ENCODE data around the gene C11orf16.
"Not testable (repeated sequence)": the region's sequence is repeated elsewhere in the genome, so short reads cannot be mapped to it uniquely, and the experiment has no call there.

C11orf16 gene

GRCh38 chr11:8956860-8957259, 24.1 kb upstream of the C11orf16 start:
- no peak overlapping the region for H3K27ac Mint-ChIP-seq
- H3K9me3 Mint-ChIP-seq = no peaks in the 10 kb centered on the region
- intact Hi-C loops (cut with micrococcal nuclease) = loop anchor here (5.0 to 10.0 kb wide), 3 partner anchors 145 to 732 kb away; a partner anchor contains a TSS
- no peak overlapping the region for H3K4me3 Mint-ChIP-seq
- peaks cover 12% of the 10 kb centered on the region for H3K4me1 Mint-ChIP-seq (ENCODE audit: low read depth)
- H3K36me3 Mint-ChIP-seq (ENCODE audit: low read depth) = peaks cover 63% of the 10 kb centered on the region
- H3K27me3 Mint-ChIP-seq = no peaks in the 10 kb centered on the region

DNA sequence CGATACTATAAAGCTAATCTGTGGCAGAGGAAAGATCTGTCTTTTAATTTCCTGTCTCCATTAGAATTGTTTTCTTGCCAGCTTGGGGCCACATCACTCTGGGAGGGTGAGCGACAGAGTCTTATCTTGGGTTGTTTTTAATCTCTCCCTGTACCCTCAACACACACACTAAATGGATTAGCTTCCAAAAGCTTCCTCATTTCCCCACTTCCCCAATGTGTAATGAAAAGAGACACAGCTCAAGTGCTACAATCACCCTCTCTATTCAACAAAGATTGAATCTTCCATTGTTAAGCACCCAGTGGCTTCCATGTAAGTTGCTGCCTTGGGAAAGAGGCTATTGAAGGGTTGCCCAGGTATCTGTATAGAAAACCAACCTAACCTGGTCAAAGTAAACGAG, 16.1 kb upstream of the C11orf16 start:
- Mint-ChIP-seq H3K4me1 (ENCODE audit: low read depth) (peaks cover 5% of the 10 kb centered on the region), H3K27me3 (no peaks in the 10 kb centered on the region), H3K36me3 (ENCODE audit: low read depth) (peaks cover 67% of the 10 kb centered on the region), H3K9me3 (no peaks in the 10 kb centered on the region), H3K27ac (no peak overlapping the region), H3K4me3 (no peak overlapping the region)
- intact Hi-C loops (cut with micrococcal nuclease) = no loop called here

GRCh38 chr11:8947230-8947943, 14.6 kb upstream of the C11orf16 start:
- Mint-ChIP-seq H3K9me3 (no peaks in the 10 kb centered on the region), H3K27ac (no peak overlapping the region), H3K4me3 (no peak overlapping the region), H3K4me1 (ENCODE audit: low read depth) (peaks cover 5% of the 10 kb centered on the region), H3K36me3 (ENCODE audit: low read depth) (peaks cover 56% of the 10 kb centered on the region), H3K27me3 (no peaks in the 10 kb centered on the region)
- intact Hi-C loops (cut with micrococcal nuclease) = no loop called here

- Mint-ChIP-seq H3K4me3 (no peak within 1 kb of the TSS), H3K36me3 (ENCODE audit: low read depth) (peaks cover 14% of the 10 kb centered on the region), H3K27ac (no peak within 1 kb of the TSS), H3K27me3 (no peaks in the 10 kb centered on the region), H3K9me3 (no peaks in the 10 kb centered on the region), H3K4me1 (ENCODE audit: low read depth) (no peaks in the 10 kb centered on the region)
- intact Hi-C loops (cut with micrococcal nuclease) = no loop called here
Measured at GRCh38 chr11:8942518-8943066, 9.8 kb upstream of the C11orf16 start, which contains the start of gene ASCL3. Gene ASCL3, minus strand, starts transcription at chr11:8943016. Its CDS starts 4,855 bp downstream, at chr11:8938161.

DNA sequence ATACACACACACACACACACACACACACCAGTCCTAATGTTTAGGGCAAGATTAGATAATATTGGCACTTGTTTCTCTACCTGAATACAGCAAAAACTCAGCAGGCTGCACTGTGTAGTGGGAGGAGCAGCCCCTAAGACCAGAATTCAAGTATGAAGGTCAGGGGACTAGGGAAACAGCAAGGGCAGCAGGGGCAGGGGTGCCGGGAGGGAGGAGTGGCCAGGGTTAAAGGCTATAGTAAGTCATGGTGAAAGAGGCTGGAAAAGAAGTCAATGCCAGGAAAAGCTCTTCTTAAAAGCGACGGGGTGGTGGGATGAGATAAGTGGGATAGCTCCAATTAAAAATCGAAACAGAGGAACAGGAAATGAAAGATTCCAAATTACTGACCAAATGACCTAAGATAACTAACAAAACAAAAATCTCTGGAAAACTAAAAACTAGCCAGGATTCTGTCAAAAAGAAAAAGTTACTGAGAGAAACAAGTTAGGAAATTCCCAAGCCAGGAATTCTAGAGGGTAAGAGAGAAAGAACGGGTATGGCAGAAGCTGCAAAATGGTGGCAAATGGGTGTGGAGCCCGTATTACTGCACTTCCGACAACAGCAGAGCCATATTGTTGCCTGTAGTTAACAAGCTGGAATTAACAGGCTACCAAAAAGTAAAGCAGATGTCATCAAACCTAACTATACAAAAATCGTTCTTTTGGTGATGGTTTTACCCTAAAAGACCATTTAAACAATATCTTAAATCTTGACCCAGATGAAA, 8.8 kb upstream of the C11orf16 start:
- Mint-ChIP-seq H3K27ac (no peak overlapping the region), H3K4me3 (no peak overlapping the region), H3K27me3 (no peaks in the 10 kb centered on the region), H3K36me3 (ENCODE audit: low read depth) (peaks cover 3% of the 10 kb centered on the region), H3K4me1 (ENCODE audit: low read depth) (no peaks in the 10 kb centered on the region), H3K9me3 (no peaks in the 10 kb centered on the region)
- intact Hi-C loops (cut with micrococcal nuclease) = no loop called here

DNA sequence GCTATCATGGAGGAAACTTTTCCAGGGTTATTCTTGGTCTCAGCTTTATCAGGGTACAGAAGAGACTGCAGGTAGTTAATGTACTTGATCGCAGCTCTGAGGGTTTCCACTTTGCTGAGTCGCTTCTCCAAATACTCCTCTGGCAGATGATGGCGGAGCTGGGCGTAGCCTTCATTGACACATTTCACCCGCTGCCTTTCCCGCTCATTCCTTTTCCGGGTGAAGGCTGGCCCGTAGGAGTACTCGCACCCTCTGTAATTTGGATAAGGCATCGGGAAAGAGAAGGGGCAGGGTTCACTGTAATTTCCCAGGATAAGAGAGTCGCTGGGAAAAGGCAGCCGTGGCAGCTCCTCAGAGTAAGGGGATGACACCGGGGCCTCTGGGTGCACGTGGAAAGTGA, 4.9 kb upstream of the C11orf16 start:
- Mint-ChIP-seq H3K36me3 (ENCODE audit: low read depth) (no peaks in the 10 kb centered on the region), H3K4me3 (no peak overlapping the region), H3K9me3 (no peaks in the 10 kb centered on the region), H3K27ac (no peak overlapping the region), H3K4me1 (ENCODE audit: low read depth) (no peaks in the 10 kb centered on the region), H3K27me3 (no peaks in the 10 kb centered on the region)
- intact Hi-C loops (cut with micrococcal nuclease) = no loop called here

- Mint-ChIP-seq H3K4me3 (no peak overlapping the region), H3K27ac (no peak overlapping the region), H3K4me1 (ENCODE audit: low read depth) (no peaks in the 10 kb centered on the region)
Measured at GRCh38 chr11:8937159-8937558, 4.4 kb upstream of the C11orf16 start.

DNA sequence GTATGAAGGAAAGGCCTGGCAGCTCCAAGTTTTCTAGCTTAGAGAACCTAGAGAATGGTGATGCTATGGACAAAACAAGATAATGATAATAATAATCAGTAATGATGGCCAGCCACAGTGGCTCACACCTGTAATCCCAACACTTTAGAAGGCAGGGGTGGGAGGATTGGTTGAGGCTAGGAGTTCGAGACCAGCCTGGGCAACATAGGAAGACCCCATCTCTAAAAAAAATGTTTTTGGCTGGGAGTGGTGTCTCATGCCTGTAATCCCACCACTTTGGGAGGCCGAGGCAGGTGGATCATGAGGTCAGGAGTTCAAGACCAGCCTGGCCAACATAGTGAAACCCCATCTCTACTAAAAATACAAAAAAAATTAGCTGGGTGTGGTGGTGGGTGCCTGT, 3.0 kb upstream of the C11orf16 start:
- H3K36me3 Mint-ChIP-seq (ENCODE audit: low read depth); intact Hi-C loops (cut with micrococcal nuclease); H3K9me3 Mint-ChIP-seq; H3K4me3 Mint-ChIP-seq; H3K27me3 Mint-ChIP-seq; H3K4me1 Mint-ChIP-seq (ENCODE audit: low read depth); H3K27ac Mint-ChIP-seq: not testable (repeated sequence)

More at GRCh38 chr11:8937159-8937558, 4.4 kb upstream of the C11orf16 start:
- Mint-ChIP-seq H3K27me3 (no peaks in the 10 kb centered on the region), H3K9me3 (no peaks in the 10 kb centered on the region), H3K36me3 (ENCODE audit: low read depth) (no peaks in the 10 kb centered on the region)
- intact Hi-C loops (cut with micrococcal nuclease) = no loop called here

DNA sequence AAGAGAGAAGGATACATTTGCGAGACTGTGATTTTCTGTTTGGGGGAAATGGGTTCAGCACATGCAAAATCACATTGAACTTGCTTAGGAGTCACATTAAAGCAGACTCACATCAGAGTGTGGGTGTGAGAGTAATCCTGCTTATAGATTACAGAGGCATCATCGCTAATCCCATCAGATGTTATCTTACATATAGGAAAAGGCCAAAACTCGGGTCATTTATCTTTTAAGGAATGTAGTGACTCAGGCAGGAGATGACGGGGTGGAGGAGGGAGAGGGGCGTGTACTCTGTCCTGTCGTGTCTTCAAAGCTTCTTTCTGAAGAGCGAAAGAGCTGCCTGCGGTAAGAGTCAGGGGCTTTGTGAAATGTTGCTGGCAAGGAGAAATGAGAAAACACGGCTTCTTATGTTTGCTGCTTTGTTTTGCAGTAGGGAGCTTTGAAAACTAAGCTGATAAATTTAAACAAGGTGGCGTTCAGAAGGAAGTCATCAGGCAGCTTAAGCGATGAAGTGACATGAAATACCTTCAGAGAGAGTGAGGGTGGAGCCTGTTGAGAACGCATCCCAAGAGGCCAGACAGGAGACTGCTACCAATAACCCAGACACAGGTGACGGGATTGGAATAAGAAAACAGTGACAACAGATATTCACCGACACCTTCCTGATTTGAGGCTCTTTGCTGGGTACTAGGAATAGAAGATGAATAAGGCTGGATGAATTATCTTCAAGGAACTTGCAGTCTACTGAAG, 2.2 kb upstream of the C11orf16 start:
- H3K4me3 Mint-ChIP-seq = no peak overlapping the region
- no peaks in the 10 kb centered on the region for H3K4me1 Mint-ChIP-seq (ENCODE audit: low read depth)
- no peaks in the 10 kb centered on the region for H3K9me3 Mint-ChIP-seq
- H3K36me3 Mint-ChIP-seq (ENCODE audit: low read depth) = no peaks in the 10 kb centered on the region
- H3K27me3 Mint-ChIP-seq = no peaks in the 10 kb centered on the region
- H3K27ac Mint-ChIP-seq = no peak overlapping the region
- intact Hi-C loops (cut with micrococcal nuclease) = no loop called here

DNA sequence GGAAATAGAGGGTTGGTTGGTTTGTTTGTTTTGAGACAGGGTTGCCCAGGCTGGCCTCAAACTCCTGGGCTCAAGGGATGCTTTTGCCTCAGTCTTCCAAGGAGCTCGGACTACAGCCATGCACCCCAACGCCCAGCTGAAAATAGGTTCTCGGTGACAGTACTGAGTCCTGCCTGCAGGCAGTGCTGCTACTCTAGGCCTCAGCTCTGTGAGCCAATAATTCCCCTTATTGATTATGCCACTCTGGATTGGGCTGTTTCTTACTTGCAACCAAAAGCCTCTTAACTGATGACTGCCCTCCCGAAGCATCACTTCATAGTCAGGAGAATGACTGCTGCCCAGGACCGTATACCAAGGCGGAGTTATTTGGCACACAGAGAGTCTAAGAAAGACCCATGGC, 1.2 kb upstream of the C11orf16 start:
- no peak overlapping the region for H3K27ac Mint-ChIP-seq
- no peaks in the 10 kb centered on the region for H3K4me1 Mint-ChIP-seq (ENCODE audit: low read depth)
- no peaks in the 10 kb centered on the region for H3K27me3 Mint-ChIP-seq
- H3K4me3 Mint-ChIP-seq = no peak overlapping the region
- no peaks in the 10 kb centered on the region for H3K9me3 Mint-ChIP-seq
- H3K36me3 Mint-ChIP-seq (ENCODE audit: low read depth) = no peaks in the 10 kb centered on the region
- intact Hi-C loops (cut with micrococcal nuclease) = no loop called here

GRCh38 chr11:8930456-8931175, 2.1 kb downstream of the C11orf16 start:
- Mint-ChIP-seq H3K27me3 (no peaks in the 10 kb centered on the region), H3K9me3 (no peaks in the 10 kb centered on the region), H3K27ac (no peak overlapping the region), H3K36me3 (ENCODE audit: low read depth) (no peaks in the 10 kb centered on the region), H3K4me3 (no peak overlapping the region), H3K4me1 (ENCODE audit: low read depth) (no peaks in the 10 kb centered on the region)
- intact Hi-C loops (cut with micrococcal nuclease) = no loop called here

GRCh38 chr11:8928981-8929615, 3.6 kb downstream of the C11orf16 start:
- no peaks in the 10 kb centered on the region for H3K9me3 Mint-ChIP-seq
- H3K4me1 Mint-ChIP-seq (ENCODE audit: low read depth) = no peaks in the 10 kb centered on the region
- H3K4me3 Mint-ChIP-seq = no peak overlapping the region
- no peaks in the 10 kb centered on the region for H3K27me3 Mint-ChIP-seq
- peaks cover 6% of the 10 kb centered on the region for H3K36me3 Mint-ChIP-seq (ENCODE audit: low read depth)
- no peak overlapping the region for H3K27ac Mint-ChIP-seq
- intact Hi-C loops (cut with micrococcal nuclease) = no loop called here

GRCh38 chr11:8928205-8928604, 4.5 kb downstream of the C11orf16 start:
- intact Hi-C loops (cut with micrococcal nuclease) = no loop called here
- peaks cover 6% of the 10 kb centered on the region for H3K36me3 Mint-ChIP-seq (ENCODE audit: low read depth)

More at GRCh38 chr11:8928205-8928604, 4.5 kb downstream of the C11orf16 start:
- Mint-ChIP-seq H3K9me3 (no peaks in the 10 kb centered on the region), H3K4me1 (ENCODE audit: low read depth) (no peaks in the 10 kb centered on the region), H3K27me3 (no peaks in the 10 kb centered on the region), H3K27ac (no peak overlapping the region), H3K4me3 (no peak overlapping the region)

All from dendritic cell treated with granulocyte-macrophage colony-stimulating factor and Interleukin-4, amounts not matched to agents 40 ng/mL and 50 ng/mL, for 4 days (primary cell).